SU-DHL-6 (cell line): ENCODE measurements around the gene PSMA7.

Experiments
- H2AFZ ChIP-seq: fragments of 200-600 bp; sonication (generic); 2 replicates; pipeline ENCODE4 v1.6.1; 2014; ENCODE audit warnings: low read depth, mild to moderate bottlenecking, moderate library complexity, mixed read lengths, antibody characterized with exemption, low read length; ENCODE audit not compliant: severe bottlenecking
- H3F3A ChIP-seq: fragments of 200-600 bp; shearing (Covaris generic); 2 replicates; pipeline ENCODE4 v1.6.0; 2016; ENCODE audit warnings: antibody characterized with exemption, mild to moderate bottlenecking; ENCODE audit not compliant: insufficient read depth
- H3K27ac ChIP-seq: fragments of 200-600 bp; sonication (generic); 2 replicates; pipeline ENCODE4 v1.5.1; 2016; ENCODE audit warnings: low read depth, mild to moderate bottlenecking, low read length, moderate library complexity, mixed read lengths
- H3K27me3 ChIP-seq: fragments of 200-600 bp; sonication (generic), shearing (Covaris generic); 2 replicates; pipeline ENCODE4 v1.6.0; 2014; ENCODE audit warnings: mild to moderate bottlenecking, low read length
- H3K36me3 ChIP-seq: fragments of 200-600 bp; sonication (generic); 2 replicates; pipeline ENCODE4 v1.6.1; 2014; ENCODE audit warnings: mild to moderate bottlenecking, low read length, mixed read lengths
- H3K4me2 ChIP-seq: fragments of 300-600, 200-600 bp; shearing (Covaris generic), sonication (generic); 2 replicates; pipeline ENCODE4 v1.6.0; 2014; ENCODE audit warnings: low read length, low read depth, mild to moderate bottlenecking; ENCODE audit not compliant: poor library complexity, severe bottlenecking
- H3K4me3 ChIP-seq: fragments of 200-600 bp; sonication (generic); 2 replicates; pipeline ENCODE4 v1.5.1; 2014; ENCODE audit warnings: antibody characterized with exemption, low read length, mild to moderate bottlenecking, mixed read lengths; ENCODE audit not compliant: insufficient read depth, poor library complexity, severe bottlenecking
- H3K79me2 ChIP-seq: fragments of 200-600 bp; sonication (generic); 2 replicates; pipeline ENCODE4 v1.6.1; 2014; ENCODE audit warnings: mild to moderate bottlenecking, low read length, moderate library complexity; ENCODE audit not compliant: insufficient read depth
- H3K9ac ChIP-seq: fragments of 200-600 bp; sonication (generic); 2 replicates; pipeline ENCODE4 v1.7.0; 2014; ENCODE audit warnings: mild to moderate bottlenecking, low read length
- H3K9me2 ChIP-seq: fragments of 200-600 bp; sonication (generic); replicated peaks from 2 replicates; pipeline ENCODE4 v1.6.1; 2014; ENCODE audit warnings: low read length; ENCODE audit not compliant: insufficient read depth
- H3K9me3 ChIP-seq: fragments of 200-600 bp; sonication (generic); 2 replicates; pipeline ENCODE4 v1.6.1; 2014; ENCODE audit warnings: low read length, mixed read lengths; ENCODE audit not compliant: insufficient read depth
- H4K20me1 ChIP-seq: fragments of 200-600 bp; sonication (generic); 2 replicates; pipeline ENCODE4 v1.6.1; 2014; ENCODE audit warnings: low read depth, mild to moderate bottlenecking, antibody characterized with exemption, low read length, moderate library complexity, mixed read lengths
- CTCF ChIP-seq: fragments of 200-600 bp; sonication (generic); IDR thresholded peaks from one replicate; pipeline ENCODE4 v1.5.1; 2017; ENCODE audit warnings: antibody characterized with exemption, mild to moderate bottlenecking, low read length, moderate library complexity; ENCODE audit not compliant: insufficient read depth, poor library complexity, severe bottlenecking
- EZH2phosphoT487 ChIP-seq: fragments of 200-600 bp; sonication (generic), shearing (Covaris generic); conservative IDR thresholded peaks from 2 replicates; pipeline ENCODE4 v1.6.1; 2018; ENCODE audit warnings: mild to moderate bottlenecking, antibody characterized with exemption, low read length, moderate library complexity, mixed read lengths

PSMA7 gene

GRCh38 chr20:62089393-62089792 is 53.8 kb downstream of the PSMA7 start:
- Histone ChIP-seq H3K27me3 (no peaks in the 10 kb centered on the region), H3K79me2 (no peaks in the 10 kb centered on the region), H3K27ac (no peak overlapping the region), H3K36me3 (no peaks in the 10 kb centered on the region), H3K4me2 (no peak overlapping the region), H4K20me1 (no peaks in the 10 kb centered on the region), H3K9ac (no peak overlapping the region), H3K9me3 (no peaks in the 10 kb centered on the region), H3K4me3 (no peak overlapping the region), H3F3A (no peaks in the 10 kb centered on the region), H3K9me2 (no peaks in the 10 kb centered on the region), H2AFZ (no peak overlapping the region)
- TF ChIP-seq CTCF (no peak), EZH2phosphoT487 (no peak)

- no peaks in the 10 kb centered on the region for H3K36me3 ChIP-seq
- no peak overlapping the region for H3K4me2 ChIP-seq
- H3K9ac ChIP-seq, result no peak overlapping the region
- no peak for TF ChIP-seq EZH2phosphoT487
- no peak for TF ChIP-seq CTCF
- no peaks in the 10 kb centered on the region for H3K9me3 ChIP-seq
- H2AFZ ChIP-seq, result no peak overlapping the region
- no peaks in the 10 kb centered on the region for H3K79me2 ChIP-seq
- no peaks in the 10 kb centered on the region for H3K9me2 ChIP-seq
- no peaks in the 10 kb centered on the region for H3K27me3 ChIP-seq
- H4K20me1 ChIP-seq, result no peaks in the 10 kb centered on the region
- H3K27ac ChIP-seq, result no peak overlapping the region
- H3K4me3 ChIP-seq, result no peak overlapping the region
- no peaks in the 10 kb centered on the region for H3F3A ChIP-seq
Observed at GRCh38 chr20:62088258-62089127, 54.7 kb downstream of the PSMA7 start.

- H3K9ac ChIP-seq, result no peak overlapping the region
- no peaks in the 10 kb centered on the region for H3F3A ChIP-seq
- H3K27me3 ChIP-seq, result no peaks in the 10 kb centered on the region
- H3K4me3 ChIP-seq, result no peak overlapping the region
- no peak overlapping the region for H2AFZ ChIP-seq
- H4K20me1 ChIP-seq, result no peaks in the 10 kb centered on the region
- no peak overlapping the region for H3K27ac ChIP-seq
- H3K79me2 ChIP-seq, result no peaks in the 10 kb centered on the region
- no peaks in the 10 kb centered on the region for H3K9me2 ChIP-seq
- no peak overlapping the region for H3K4me2 ChIP-seq
- no peaks in the 10 kb centered on the region for H3K36me3 ChIP-seq
- no peaks in the 10 kb centered on the region for H3K9me3 ChIP-seq
- TF ChIP-seq EZH2phosphoT487, result no peak
- no peak for TF ChIP-seq CTCF
Observed at GRCh38 chr20:62087632-62088031, 55.6 kb downstream of the PSMA7 start.
